Rectal smooth muscle tissue (tissue), 1 donor: ENCODE measurements around the gene SLIT3.

ENCODE experiments used
- H3K27ac ChIP-seq: one replicate; pipeline ENCODE4 v1.7.0; 2013; ENCODE audit warnings: low read depth, low read length, inconsistent platforms
- H3K27me3 ChIP-seq: one replicate; pipeline ENCODE4 v1.7.0; 2013; ENCODE audit warnings: low read length; ENCODE audit not compliant: control insufficient read depth, insufficient read depth
- H3K36me3 ChIP-seq: one replicate; pipeline ENCODE4 v1.7.0; 2013; ENCODE audit warnings: low read length; ENCODE audit not compliant: control insufficient read depth, insufficient read depth
- H3K4me1 ChIP-seq: one replicate; pipeline ENCODE4 v1.7.0; 2013; ENCODE audit warnings: low read length; ENCODE audit not compliant: control insufficient read depth, insufficient read depth
- H3K4me3 ChIP-seq: one replicate; pipeline ENCODE4 v1.7.0; 2013; ENCODE audit warnings: low read length
- H3K9ac ChIP-seq: one replicate; pipeline ENCODE4 v1.7.0; 2013; ENCODE audit warnings: low read length

Gene SLIT3

DNA sequence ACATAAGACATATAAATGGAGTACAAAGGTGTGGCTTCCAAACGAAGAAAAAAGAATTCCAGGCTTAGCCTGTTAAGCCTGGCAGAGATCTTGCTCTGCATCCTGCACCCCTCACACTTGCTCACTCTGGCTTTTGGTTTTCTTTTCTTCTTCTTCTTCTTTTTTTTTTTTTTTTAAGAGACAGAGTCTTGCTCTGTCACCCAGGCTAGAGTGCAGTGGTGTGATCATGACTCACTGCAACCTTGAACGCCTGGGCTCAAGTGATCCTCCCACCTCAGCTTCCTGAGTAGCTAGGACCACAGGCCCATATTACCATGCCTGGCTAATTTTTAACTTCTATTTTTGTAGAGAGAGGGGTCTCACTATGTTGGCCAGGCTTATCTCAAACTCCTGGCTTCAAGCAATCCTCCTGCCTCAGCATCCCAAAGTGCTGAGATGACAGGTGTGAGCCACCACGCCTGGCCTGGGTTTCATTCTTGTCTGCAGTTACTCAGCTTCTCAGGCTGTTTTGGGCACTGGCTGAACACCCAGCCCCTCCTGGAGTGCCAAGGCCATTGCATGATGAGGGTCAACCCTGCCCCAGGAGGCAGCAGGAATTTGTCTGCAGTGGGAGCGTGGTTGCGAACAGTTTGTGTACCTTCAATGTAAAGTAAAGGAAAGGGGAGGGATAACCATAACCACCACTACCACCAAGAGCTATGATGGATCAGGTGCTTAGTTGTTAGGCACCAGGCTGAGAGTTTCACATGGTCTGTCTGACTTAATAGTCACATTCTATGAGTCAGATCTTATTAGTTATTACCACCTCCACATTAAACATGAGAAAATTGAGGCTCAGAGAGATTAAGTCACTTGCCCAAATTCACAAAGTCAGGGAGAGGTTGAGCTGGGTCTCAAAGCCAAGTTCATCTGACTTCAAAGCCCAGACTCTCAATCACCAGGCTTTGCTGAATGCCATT, 502.6 kb downstream of the SLIT3 start:
- no peak overlapping the region for H3K27ac ChIP-seq
- H3K36me3 ChIP-seq, result no peaks in the 10 kb centered on the region
- H3K27me3 ChIP-seq, result no peaks in the 10 kb centered on the region
- H3K9ac ChIP-seq, result no peak overlapping the region
- H3K4me3 ChIP-seq, result no peak overlapping the region
- H3K4me1 ChIP-seq, result peaks cover 4% of the 10 kb centered on the region

- Histone ChIP-seq H3K4me3 (no peak overlapping the region), H3K27ac (no peak overlapping the region), H3K4me1 (peaks cover 4% of the 10 kb centered on the region), H3K27me3 (no peaks in the 10 kb centered on the region), H3K36me3 (no peaks in the 10 kb centered on the region), H3K9ac (no peak overlapping the region)
Measured at GRCh38 chr5:168796593-168797580, 504.1 kb downstream of the SLIT3 start.

DNA sequence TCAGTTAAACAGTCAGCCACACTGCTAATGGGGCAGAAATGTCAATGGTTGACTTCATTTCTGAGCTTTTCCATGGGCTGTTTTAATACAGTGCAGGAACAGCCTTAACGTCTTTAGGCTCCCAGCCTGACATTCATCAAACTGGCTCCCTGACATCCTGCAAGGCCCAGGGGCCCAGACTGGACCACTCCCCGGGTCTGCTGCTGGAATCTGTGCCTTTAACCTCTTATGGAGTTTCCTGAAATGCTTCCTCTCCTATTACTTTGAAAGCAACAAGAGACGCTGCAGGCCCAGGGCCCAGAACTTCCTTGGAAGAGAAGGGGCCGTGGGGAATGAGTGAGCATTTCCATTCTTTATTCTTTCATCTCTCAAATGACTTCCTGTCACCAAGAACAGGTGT, 504.9 kb downstream of the SLIT3 start:
- H3K36me3 ChIP-seq, result no peaks in the 10 kb centered on the region
- no peak overlapping the region for H3K27ac ChIP-seq
- H3K4me3 ChIP-seq, result no peak overlapping the region
- H3K4me1 ChIP-seq, result peaks cover 4% of the 10 kb centered on the region
- no peak overlapping the region for H3K9ac ChIP-seq
- H3K27me3 ChIP-seq, result no peaks in the 10 kb centered on the region

DNA sequence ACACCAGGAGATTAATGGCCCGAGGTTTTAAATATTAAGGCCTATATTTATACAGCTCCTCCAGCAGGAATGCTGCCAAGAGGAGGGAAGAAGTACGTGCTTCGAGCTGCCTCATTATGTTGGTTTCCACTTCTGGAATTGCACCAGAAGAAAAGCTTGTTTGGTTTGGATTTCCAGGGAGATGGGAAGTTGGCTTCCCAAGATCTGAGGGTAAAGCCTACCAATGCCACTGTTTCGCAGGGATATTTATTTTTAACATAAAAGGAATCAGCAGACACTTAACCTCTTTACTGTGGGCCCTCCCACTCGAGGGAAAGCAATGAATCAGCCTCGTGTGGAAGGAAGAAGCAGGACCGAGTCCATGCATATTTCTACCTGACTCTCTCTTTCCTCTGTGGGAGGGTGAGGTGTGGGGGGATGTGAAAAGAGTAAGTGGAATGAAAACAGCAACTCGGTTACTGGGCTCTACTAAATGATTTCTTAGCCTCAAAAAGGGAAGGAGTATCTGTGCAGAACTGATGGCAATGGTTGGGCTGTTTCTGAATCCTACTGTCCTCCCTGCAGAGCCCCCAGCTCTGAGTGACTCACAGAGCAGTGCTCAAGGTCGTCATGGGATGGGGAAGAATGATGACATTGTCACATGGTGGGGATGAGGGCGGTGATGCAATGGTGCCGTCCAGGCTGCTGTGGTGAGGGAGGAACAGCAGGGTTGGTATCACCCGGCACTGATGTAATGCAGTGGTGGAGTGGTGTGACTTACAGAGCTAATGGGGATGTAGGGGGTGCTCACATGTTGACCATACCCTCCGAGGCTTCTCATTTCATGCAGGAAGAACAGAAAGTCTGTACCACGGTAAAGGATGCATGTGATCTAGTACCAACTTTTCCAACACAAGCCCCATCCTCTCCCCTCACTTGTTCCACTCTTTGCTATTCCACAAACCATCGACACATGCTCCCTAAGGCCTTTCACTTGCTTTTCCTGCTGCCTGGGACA, 506.8 kb downstream of the SLIT3 start:
- Histone ChIP-seq H3K27ac (peak overlapping the region; percentile 25), H3K4me3 (no peak overlapping the region), H3K4me1 (peaks cover 4% of the 10 kb centered on the region), H3K9ac (no peak overlapping the region), H3K27me3 (no peaks in the 10 kb centered on the region), H3K36me3 (no peaks in the 10 kb centered on the region)

DNA sequence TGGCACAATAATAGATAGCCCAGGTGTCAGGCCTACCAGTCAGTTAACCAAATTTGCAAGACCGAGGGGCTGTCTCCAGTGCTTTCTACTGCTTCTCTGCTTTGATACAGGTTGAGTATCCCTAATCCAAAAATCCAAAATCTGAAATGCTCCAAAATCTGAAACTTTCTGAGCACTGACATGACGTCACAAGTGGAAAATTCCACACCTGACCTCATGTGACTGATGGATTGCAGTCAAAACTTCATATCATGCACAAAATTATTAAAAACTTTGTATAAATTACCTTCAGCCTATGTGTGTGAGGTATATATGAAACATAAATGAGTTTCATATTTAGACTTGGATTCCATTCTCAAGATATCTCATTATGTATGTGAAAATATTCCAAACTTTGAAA, 508.3 kb downstream of the SLIT3 start:
- Histone ChIP-seq H3K4me1 (peaks cover 4% of the 10 kb centered on the region), H3K27me3 (no peaks in the 10 kb centered on the region), H3K4me3 (no peak overlapping the region), H3K36me3 (no peaks in the 10 kb centered on the region), H3K27ac (no peak overlapping the region), H3K9ac (no peak overlapping the region)

GRCh38 chr5:168790671-168791250, 510.2 kb downstream of the SLIT3 start:
- peaks cover 4% of the 10 kb centered on the region for H3K4me1 ChIP-seq
- no peak overlapping the region for H3K9ac ChIP-seq
- no peak overlapping the region for H3K27ac ChIP-seq
- no peaks in the 10 kb centered on the region for H3K27me3 ChIP-seq
- no peak overlapping the region for H3K4me3 ChIP-seq
- no peaks in the 10 kb centered on the region for H3K36me3 ChIP-seq

- no peak overlapping the region for H3K27ac ChIP-seq
- no peaks in the 10 kb centered on the region for H3K36me3 ChIP-seq
- no peak overlapping the region for H3K9ac ChIP-seq
- peaks cover 4% of the 10 kb centered on the region for H3K4me1 ChIP-seq
- no peaks in the 10 kb centered on the region for H3K27me3 ChIP-seq
- no peak overlapping the region for H3K4me3 ChIP-seq
Measured at GRCh38 chr5:168790002-168790635, 510.8 kb downstream of the SLIT3 start.

DNA sequence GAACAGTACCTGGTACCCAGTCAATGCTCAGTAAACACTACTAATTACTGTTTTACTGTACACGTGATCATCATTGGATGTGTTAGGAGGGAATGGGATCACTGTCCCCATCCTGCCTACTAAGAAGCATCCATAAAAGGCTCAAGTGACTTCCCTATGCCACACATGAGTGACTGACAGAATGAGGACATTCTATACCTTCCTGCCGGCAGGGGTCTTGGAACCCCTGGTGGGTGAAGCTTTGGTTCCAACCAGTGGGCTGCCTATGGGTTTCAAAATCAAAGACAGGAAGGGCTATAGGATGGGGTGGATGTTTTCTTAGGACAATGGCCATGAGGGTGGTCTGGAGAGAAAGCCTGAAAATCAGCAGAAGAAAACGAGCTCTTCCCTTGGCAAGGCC, 512.2 kb downstream of the SLIT3 start:
- Histone ChIP-seq H3K27ac (no peak overlapping the region), H3K4me3 (no peak overlapping the region), H3K27me3 (no peaks in the 10 kb centered on the region), H3K36me3 (no peaks in the 10 kb centered on the region), H3K9ac (no peak overlapping the region), H3K4me1 (no peaks in the 10 kb centered on the region)

DNA sequence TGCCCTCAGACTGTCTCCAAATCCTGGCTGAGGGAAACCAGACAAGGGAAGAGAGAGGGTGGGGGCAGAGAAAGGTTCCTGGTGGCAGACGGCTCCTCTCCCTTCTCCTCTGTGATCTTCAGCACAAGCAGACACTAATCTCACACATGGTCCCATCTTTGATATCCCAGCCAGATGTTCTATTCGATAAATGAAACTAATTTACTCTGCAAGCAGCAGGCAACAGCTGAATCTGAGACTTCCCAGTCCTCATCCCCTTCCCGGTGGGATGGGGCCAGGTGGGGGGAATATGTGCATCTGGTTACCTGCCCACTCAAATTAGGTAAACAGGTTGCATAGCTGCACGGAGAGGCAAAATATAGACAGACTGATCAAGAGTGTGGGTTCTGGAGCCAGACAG, 512.8 kb downstream of the SLIT3 start:
- no peak overlapping the region for H3K27ac ChIP-seq
- H3K9ac ChIP-seq, result no peak overlapping the region
- H3K36me3 ChIP-seq, result no peaks in the 10 kb centered on the region
- H3K27me3 ChIP-seq, result no peaks in the 10 kb centered on the region
- H3K4me1 ChIP-seq, result no peaks in the 10 kb centered on the region
- no peak overlapping the region for H3K4me3 ChIP-seq

DNA sequence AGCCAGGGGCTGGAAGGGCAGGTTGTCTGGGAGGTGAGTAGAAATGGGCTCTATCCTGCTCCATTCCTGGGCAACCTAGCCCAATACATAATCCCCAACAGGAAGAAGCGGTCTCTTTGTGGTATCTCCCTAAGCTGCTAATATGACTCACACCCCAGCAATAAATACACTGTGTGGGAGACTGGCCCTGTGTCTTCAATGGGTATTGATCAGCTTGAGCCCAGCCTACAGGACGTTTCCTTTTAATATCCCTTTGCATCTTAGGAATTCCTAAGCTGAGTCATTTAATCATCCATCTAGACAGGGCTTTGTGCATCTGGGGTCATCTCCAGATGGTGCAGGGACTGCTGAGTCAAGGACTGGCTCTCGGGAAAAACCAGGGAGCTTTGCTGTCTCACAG, 514.8 kb downstream of the SLIT3 start:
- H3K27ac ChIP-seq, result no peak overlapping the region
- H3K4me1 ChIP-seq, result no peaks in the 10 kb centered on the region
- H3K27me3 ChIP-seq, result no peaks in the 10 kb centered on the region
- H3K4me3 ChIP-seq, result no peak overlapping the region
- no peak overlapping the region for H3K9ac ChIP-seq
- no peaks in the 10 kb centered on the region for H3K36me3 ChIP-seq

GRCh38 chr5:168784454-168784853, 516.5 kb downstream of the SLIT3 start:
- H3K36me3 ChIP-seq, result no peaks in the 10 kb centered on the region
- no peaks in the 10 kb centered on the region for H3K27me3 ChIP-seq

More at GRCh38 chr5:168784454-168784853, 516.5 kb downstream of the SLIT3 start:
- no peak overlapping the region for H3K9ac ChIP-seq
- H3K27ac ChIP-seq, result no peak overlapping the region
- no peaks in the 10 kb centered on the region for H3K4me1 ChIP-seq
- H3K4me3 ChIP-seq, result no peak overlapping the region
